HEK293 (cell line): ENCODE data around the gene CNTLN.

Experiments
- BCL11A ChIP-seq: fragments of 450-650 bp; formaldehyde crosslinking; IDR thresholded peaks from 2 replicates; pipeline ENCODE4 v1.5.1; 2016; ENCODE audit warnings: low read depth, missing biosample characterization, missing genetic modification characterization
- CTCF ChIP-seq: fragments of 450-650 bp; formaldehyde crosslinking; IDR thresholded peaks from 2 replicates; pipeline ENCODE4 v1.5.1; 2016; ENCODE audit warnings: missing biosample characterization, missing genetic modification characterization
- HOXC10 ChIP-seq: sonication (generic); formaldehyde crosslinking; IDR thresholded peaks from 2 replicates; pipeline ENCODE4 v1.8.1; 2023; ENCODE audit warnings: mild to moderate bottlenecking, missing genetic modification reagents
- KLF16 ChIP-seq: fragments of 450-650 bp; formaldehyde crosslinking; IDR thresholded peaks from 2 replicates; pipeline ENCODE4 v1.5.1; 2017; ENCODE audit warnings: missing biosample characterization, missing genetic modification characterization
- PRDM2 ChIP-seq: fragments of 450-650 bp; formaldehyde crosslinking; IDR thresholded peaks from 2 replicates; pipeline ENCODE4 v1.5.1; 2016; ENCODE audit warnings: missing biosample characterization, missing genetic modification characterization, borderline replicate concordance
- RBAK ChIP-seq: fragments of 450-650 bp; formaldehyde crosslinking; IDR thresholded peaks from 2 replicates; pipeline ENCODE4 v1.5.1; 2016; ENCODE audit warnings: missing biosample characterization, missing genetic modification characterization
- SP7 ChIP-seq: fragments of 450-650 bp; formaldehyde crosslinking; IDR thresholded peaks from 2 replicates; pipeline ENCODE4 v1.5.1; 2016; ENCODE audit warnings: missing biosample characterization, missing genetic modification characterization
- TCF7L2 ChIP-seq: IDR thresholded peaks from 2 replicates; pipeline ENCODE4 v1.6.1; 2011; ENCODE audit warnings: low read depth, mild to moderate bottlenecking, inconsistent platforms, low read length, moderate library complexity, borderline replicate concordance
- ZBTB26 ChIP-seq: fragments of 450-650 bp; formaldehyde crosslinking; optimal IDR thresholded peaks from 2 replicates; pipeline ENCODE3; 2016; ENCODE audit warnings: missing biosample characterization, mild to moderate bottlenecking, missing genetic modification characterization
- ZBTB49 ChIP-seq: fragments of 450-650 bp; formaldehyde crosslinking; IDR thresholded peaks from 2 replicates; pipeline ENCODE4 v1.5.1; 2016; ENCODE audit warnings: missing biosample characterization, missing genetic modification characterization, low read depth
- ZNF155 ChIP-seq: fragments of 450-650 bp; formaldehyde crosslinking; IDR thresholded peaks from 2 replicates; pipeline ENCODE4 v1.5.1; 2016; ENCODE audit warnings: missing biosample characterization, missing genetic modification characterization
- ZNF621 ChIP-seq: fragments of 450-650 bp; formaldehyde crosslinking; IDR thresholded peaks from 2 replicates; pipeline ENCODE4 v1.5.1; 2017; ENCODE audit warnings: missing biosample characterization, missing genetic modification characterization
- ZNF629 ChIP-seq: fragments of 450-650 bp; formaldehyde crosslinking; IDR thresholded peaks from 2 replicates; pipeline ENCODE4 v1.5.1; 2017; ENCODE audit warnings: missing biosample characterization, missing genetic modification characterization
- ZNF660 ChIP-seq: fragments of 450-650 bp; IDR thresholded peaks from 2 replicates; pipeline ENCODE4 v1.5.1; 2018; ENCODE audit warnings: missing biosample characterization, mild to moderate bottlenecking, missing genetic modification characterization

- TF ChIP-seq ZBTB26 (tag by site-specific recombination), result no peak
- no peak for TF ChIP-seq CTCF
- no peak for TF ChIP-seq SP7
- TF ChIP-seq ZNF621 (tag by site-specific recombination), result no peak
- TF ChIP-seq KLF16 (tag by site-specific recombination), result no peak
- TF ChIP-seq ZNF660 (tag by site-specific recombination), result no peak
- no peak for TF ChIP-seq PRDM2
- no peak for TF ChIP-seq ZBTB49 (tag by site-specific recombination)
- TF ChIP-seq HOXC10 (CRISPR knock-in tag), result no peak
- TF ChIP-seq ZNF629 (tag by site-specific recombination), result no peak
- no peak for TF ChIP-seq ZNF155 (tag by site-specific recombination)
- no peak for TF ChIP-seq TCF7L2
- TF ChIP-seq RBAK, result no peak
- no peak for TF ChIP-seq BCL11A (tag by site-specific recombination)
Measured at GRCh38 chr9:17318821-17319320, 184.0 kb downstream of the CNTLN start.
